ENCODE results near the gene GLI1. TPM values are rescaled to one million over a fixed set of nuclear protein-coding genes. Genes with fewer than 3 reads are reported as not detected.
A peak's percentile ranks its signal among the peaks of the same experiment; 100 is the strongest.

Gene GLI1
- total RNA-seq, 1 experiment from 2014 or later: 22.4 TPM

- DNase-seq (ENCODE audit: low spot score): no peak
- no peaks in the 10 kb centered on the region for H3K9me3 ChIP-seq (ENCODE audit: low read depth, low read length, poor library complexity, severe bottlenecking)
- POLR2A ChIA-PET (ENCODE audit: low non-redundant PET): interaction anchor here (0.5 kb wide), 1 partner anchor 30 kb away, joined by 4 read pairs; the partner anchor contains the start of gene GLI1
- H3K27ac ChIP-seq (ENCODE audit: low read depth, low read length, poor library complexity, severe bottlenecking): peak overlapping the region; percentile 84
- H3K4me1 ChIP-seq (ENCODE audit: insufficient read depth, low read length, poor library complexity, severe bottlenecking): peaks cover 13% of the 10 kb centered on the region
- H3K4me3 ChIP-seq (ENCODE audit: low read depth, low read length, poor library complexity, severe bottlenecking): peak overlapping the region; percentile 73
- H3K36me3 ChIP-seq (ENCODE audit: insufficient read depth, low read length, poor library complexity, severe bottlenecking): no peaks in the 10 kb centered on the region
- CTCF ChIA-PET: interaction anchor here (0.6 to 0.9 kb wide), 2 partner anchors 24 to 95 kb away, joined by 3 to 4 read pairs; no protein-coding TSS in a partner anchor
- no peak for TF ChIP-seq CTCF (conservative IDR thresholded peaks at IDR 0.05; ENCODE audit: low read depth, low read length)
- no peak for TF ChIP-seq EZH2 (IDR thresholded peaks at IDR 0.05; ENCODE audit: borderline replicate concordance, low read depth, low read length, poor library complexity, severe bottlenecking)
- TSS peak; percentile 89 for BruUV-seq (replicated peaks)
- H3K27me3 ChIP-seq (replicated peaks; ENCODE audit: insufficient read depth, low read depth, low read length, poor library complexity): no peaks in the 10 kb centered on the region
- intact Hi-C loops (cut with micrococcal nuclease; ENCODE audit: unreplicated experiment): no loop called here
These were observed 30.0 kb upstream of the GLI1 start for GRCh38 chr12:57429473-57430111.

- ChIA-PET POLR2A (ENCODE audit: low non-redundant PET) (interaction anchor here (0.5 kb wide), 1 partner anchor 29 kb away, joined by 4 read pairs; the partner anchor contains the start of gene GLI1), CTCF (interaction anchor here (0.6 to 0.9 kb wide), 3 partner anchors 12 to 95 kb away, joined by 3 to 8 read pairs (median 4); no protein-coding TSS in a partner anchor)
- Histone ChIP-seq H3K9me3 (ENCODE audit: low read depth, low read length, poor library complexity, severe bottlenecking) (no peaks in the 10 kb centered on the region), H3K27me3 (replicated peaks; ENCODE audit: insufficient read depth, low read depth, low read length, poor library complexity) (no peaks in the 10 kb centered on the region), H3K36me3 (ENCODE audit: insufficient read depth, low read length, poor library complexity, severe bottlenecking) (no peaks in the 10 kb centered on the region), H3K27ac (ENCODE audit: low read depth, low read length, poor library complexity, severe bottlenecking) (peak overlapping the region; percentile 84), H3K4me3 (ENCODE audit: low read depth, low read length, poor library complexity, severe bottlenecking) (peak overlapping the region; percentile 73), H3K4me1 (ENCODE audit: insufficient read depth, low read length, poor library complexity, severe bottlenecking) (peaks cover 13% of the 10 kb centered on the region)
- TF ChIP-seq EZH2 (IDR thresholded peaks at IDR 0.05; ENCODE audit: borderline replicate concordance, low read depth, low read length, poor library complexity, severe bottlenecking) (no peak), CTCF (conservative IDR thresholded peaks at IDR 0.05; ENCODE audit: low read depth, low read length) (no peak)
- peak; percentile 29 for DNase-seq (ENCODE audit: low spot score)
- BruUV-seq (replicated peaks): no TSS peak
- intact Hi-C loops (cut with micrococcal nuclease; ENCODE audit: unreplicated experiment): no loop called here
These were observed 29.3 kb upstream of the GLI1 start for GRCh38 chr12:57430112-57430930.

- Histone ChIP-seq H3K36me3 (ENCODE audit: insufficient read depth, low read length, poor library complexity, severe bottlenecking) (no peaks in the 10 kb centered on the region), H3K4me1 (ENCODE audit: insufficient read depth, low read length, poor library complexity, severe bottlenecking) (peaks cover 13% of the 10 kb centered on the region), H3K9me3 (ENCODE audit: low read depth, low read length, poor library complexity, severe bottlenecking) (no peaks in the 10 kb centered on the region), H3K27me3 (replicated peaks; ENCODE audit: insufficient read depth, low read depth, low read length, poor library complexity) (no peaks in the 10 kb centered on the region), H3K4me3 (ENCODE audit: low read depth, low read length, poor library complexity, severe bottlenecking) (peak within 1 kb of the TSS; percentile 73), H3K27ac (ENCODE audit: low read depth, low read length, poor library complexity, severe bottlenecking) (peak within 1 kb of the TSS; percentile 84)
- CTCF ChIA-PET: interaction anchor here (0.6 kb wide), 1 partner anchor 11 kb away, joined by 8 read pairs; no protein-coding TSS in a partner anchor
- intact Hi-C loops (cut with micrococcal nuclease; ENCODE audit: unreplicated experiment): no loop called here
- POLR2A ChIA-PET (ENCODE audit: low non-redundant PET): no interaction called here
- DNase-seq (ENCODE audit: low spot score): peak; percentile 97
- TSS peak; percentile 94 for BruUV-seq (replicated peaks)
- TF ChIP-seq CTCF (conservative IDR thresholded peaks at IDR 0.05; ENCODE audit: low read depth, low read length) (no peak), EZH2 (IDR thresholded peaks at IDR 0.05; ENCODE audit: borderline replicate concordance, low read depth, low read length, poor library complexity, severe bottlenecking) (no peak)
These were observed 28.5 kb upstream of the GLI1 start, which contains the start of gene R3HDM2 for GRCh38 chr12:57430931-57431566. R3HDM2 (minus strand) TSS chr12:57431043; CDS start chr12:57310428, 120,615 bp downstream.
